BLaER1 (cell line): Measurements from ENCODE around the gene GYG1.

Source experiments
- H3K27ac ChIP-seq: shearing (Covaris generic); formaldehyde crosslinking; 2 replicates; pipeline ENCODE4 v1.8.1; 2022
- H3K27me3 ChIP-seq: shearing (Covaris generic); formaldehyde crosslinking; 2 replicates; pipeline ENCODE4 v1.8.1; 2022
- H3K36me3 ChIP-seq: shearing (Covaris generic); formaldehyde crosslinking; 2 replicates; pipeline ENCODE4 v1.8.1; 2022
- H3K4me1 ChIP-seq: shearing (Covaris generic); formaldehyde crosslinking; 2 replicates; pipeline ENCODE4 v1.8.1; 2022
- H3K4me2 ChIP-seq: shearing (Covaris generic); formaldehyde crosslinking; 2 replicates; pipeline ENCODE4 v1.8.1; 2022
- H3K4me3 ChIP-seq: shearing (Covaris generic); formaldehyde crosslinking; 2 replicates; pipeline ENCODE4 v1.8.1; 2022
- H3K9ac ChIP-seq: shearing (Covaris generic); formaldehyde crosslinking; 2 replicates; pipeline ENCODE4 v1.8.1; 2022
- H3K9me3 ChIP-seq: shearing (Covaris generic); formaldehyde crosslinking; 2 replicates; pipeline ENCODE4 v1.8.1; 2022
- H4K20me1 ChIP-seq: shearing (Covaris generic); formaldehyde crosslinking; 2 replicates; pipeline ENCODE4 v1.8.1; 2022
- Cebpa-rat ChIP-seq: shearing (Covaris generic); IDR thresholded peaks from 2 replicates; pipeline ENCODE4 v1.8.1; 2022

Gene GYG1

GRCh38 chr3:148990236-148990635 is 1.1 kb upstream of the GYG1 start:
- Histone ChIP-seq H3K27me3 (no peaks in the 10 kb centered on the region), H3K9me3 (no peaks in the 10 kb centered on the region), H3K4me2 (peak overlapping the region; percentile 87), H3K4me3 (peak overlapping the region; percentile 96; the same call in 1 of the 2 replicates), H3K9ac (no peak overlapping the region), H3K4me1 (peaks cover 17% of the 10 kb centered on the region), H4K20me1 (peaks cover 15% of the 10 kb centered on the region; the same call in 1 of the 2 replicates), H3K27ac (no peak overlapping the region), H3K36me3 (peaks cover 16% of the 10 kb centered on the region)
- TF ChIP-seq Cebpa-rat = no peak

- H3K4me3 ChIP-seq = peak overlapping the region; percentile 96
- H3K27me3 ChIP-seq = no peaks in the 10 kb centered on the region
- H3K4me2 ChIP-seq = peak overlapping the region; percentile 87
- peaks cover 35% of the 10 kb centered on the region for H3K36me3 ChIP-seq
- peaks cover 15% of the 10 kb centered on the region; the same call in 1 of the 2 replicates for H4K20me1 ChIP-seq
- peak overlapping the region; percentile 93 for H3K27ac ChIP-seq
- peak overlapping the region; percentile 92 for H3K9ac ChIP-seq
- no peaks in the 10 kb centered on the region for H3K9me3 ChIP-seq
- no peak for TF ChIP-seq Cebpa-rat
- H3K4me1 ChIP-seq = peaks cover 17% of the 10 kb centered on the region
Measured at GRCh38 chr3:148992027-148992634, 791 bp downstream of the GYG1 start.

- Histone ChIP-seq H3K4me3 (peak overlapping the region; percentile 96), H3K9me3 (no peaks in the 10 kb centered on the region), H3K27me3 (no peaks in the 10 kb centered on the region), H3K4me2 (peak overlapping the region; percentile 87), H3K27ac (no peak overlapping the region), H3K36me3 (peaks cover 40% of the 10 kb centered on the region), H3K9ac (no peak overlapping the region), H3K4me1 (peaks cover 17% of the 10 kb centered on the region), H4K20me1 (peaks cover 15% of the 10 kb centered on the region; the same call in 1 of the 2 replicates)
- TF ChIP-seq Cebpa-rat = no peak
Measured at GRCh38 chr3:148992635-148993255, 1.4 kb downstream of the GYG1 start.

GRCh38 chr3:148997623-148998022 is 6.3 kb downstream of the GYG1 start:
- Histone ChIP-seq H3K9ac (no peak overlapping the region), H3K27ac (no peak overlapping the region), H3K4me2 (no peak overlapping the region), H3K27me3 (no peaks in the 10 kb centered on the region), H4K20me1 (peaks cover 13% of the 10 kb centered on the region; the same call in 1 of the 2 replicates), H3K9me3 (no peaks in the 10 kb centered on the region), H3K4me3 (no peak overlapping the region), H3K4me1 (peaks cover 3% of the 10 kb centered on the region), H3K36me3 (peaks cover 69% of the 10 kb centered on the region)
- TF ChIP-seq Cebpa-rat = no peak

GRCh38 chr3:148998297-148998696 is 7.0 kb downstream of the GYG1 start:
- H3K27me3 ChIP-seq = no peaks in the 10 kb centered on the region
- no peaks in the 10 kb centered on the region for H3K9me3 ChIP-seq
- H3K27ac ChIP-seq = no peak overlapping the region
- no peak overlapping the region for H3K9ac ChIP-seq
- peaks cover 69% of the 10 kb centered on the region for H3K36me3 ChIP-seq
- no peak overlapping the region for H3K4me2 ChIP-seq
- TF ChIP-seq Cebpa-rat = no peak
- no peak overlapping the region for H3K4me3 ChIP-seq
- peaks cover 9% of the 10 kb centered on the region; the same call in 1 of the 2 replicates for H4K20me1 ChIP-seq
- H3K4me1 ChIP-seq = peaks cover 2% of the 10 kb centered on the region; the same call in 1 of the 2 replicates

GRCh38 chr3:148998715-148999423 is 7.5 kb downstream of the GYG1 start:
- peaks cover 8% of the 10 kb centered on the region for H3K4me1 ChIP-seq
- no peaks in the 10 kb centered on the region for H3K9me3 ChIP-seq
- H3K9ac ChIP-seq = no peak overlapping the region
- TF ChIP-seq Cebpa-rat = no peak
- peaks cover 67% of the 10 kb centered on the region for H3K36me3 ChIP-seq
- no peaks in the 10 kb centered on the region for H3K27me3 ChIP-seq
- no peak overlapping the region for H3K27ac ChIP-seq
- H3K4me3 ChIP-seq = no peak overlapping the region
- peaks cover 9% of the 10 kb centered on the region; the same call in 1 of the 2 replicates for H4K20me1 ChIP-seq
- H3K4me2 ChIP-seq = no peak overlapping the region

- Histone ChIP-seq H3K36me3 (peaks cover 58% of the 10 kb centered on the region), H3K4me1 (peaks cover 17% of the 10 kb centered on the region)
Measured at GRCh38 chr3:148999806-149000205, 8.5 kb downstream of the GYG1 start.

GRCh38 chr3:149000206-149000745 is 8.9 kb downstream of the GYG1 start:
- Histone ChIP-seq H3K9me3 (no peaks in the 10 kb centered on the region), H4K20me1 (0 out of 2 replicates have a peak, but pooled peaks cover 8% of the 10 kb centered on the region), H3K36me3 (peaks cover 53% of the 10 kb centered on the region), H3K27me3 (no peaks in the 10 kb centered on the region), H3K4me1 (peaks cover 21% of the 10 kb centered on the region), H3K9ac (no peak overlapping the region), H3K4me2 (no peak overlapping the region), H3K4me3 (no peak overlapping the region), H3K27ac (no peak overlapping the region)
- no peak for TF ChIP-seq Cebpa-rat

More at GRCh38 chr3:148999806-149000205, 8.5 kb downstream of the GYG1 start:
- H3K27ac ChIP-seq = no peak overlapping the region
- no peaks in the 10 kb centered on the region for H3K27me3 ChIP-seq
- H4K20me1 ChIP-seq = 0 out of 2 replicates have a peak, but pooled peaks cover 8% of the 10 kb centered on the region
- H3K4me3 ChIP-seq = no peak overlapping the region
- no peak overlapping the region for H3K4me2 ChIP-seq
- H3K9me3 ChIP-seq = no peaks in the 10 kb centered on the region
- no peak overlapping the region for H3K9ac ChIP-seq
- no peak for TF ChIP-seq Cebpa-rat

GRCh38 chr3:149001727-149002126 is 10.4 kb downstream of the GYG1 start:
- Histone ChIP-seq H3K36me3 (peaks cover 39% of the 10 kb centered on the region), H4K20me1 (0 out of 2 replicates have a peak, but pooled peaks cover 8% of the 10 kb centered on the region), H3K4me1 (peaks cover 21% of the 10 kb centered on the region), H3K4me2 (no peak overlapping the region), H3K27me3 (no peaks in the 10 kb centered on the region), H3K4me3 (no peak overlapping the region), H3K27ac (no peak overlapping the region), H3K9ac (no peak overlapping the region), H3K9me3 (no peaks in the 10 kb centered on the region)
- no peak for TF ChIP-seq Cebpa-rat
